GM18511 (cell line): Measurements from ENCODE around the gene ACAP2.
"Not testable (repeated sequence)": the region's sequence is repeated elsewhere in the genome, so short reads cannot be mapped to it uniquely, and the experiment has no call there.

ENCODE experiments used
- ATAC-seq: cut with Tn5 transposase; IDR thresholded peaks from one replicate; pipeline ENCODE4 v1.9.1; 2021; ENCODE audit warnings: mild to moderate bottlenecking, moderate library complexity; ENCODE audit not compliant: unreplicated experiment

The ACAP2 gene

GRCh38 chr3:195249057-195249770, 193.6 kb downstream of the ACAP2 start:
- ATAC-seq: no peak

- no peak for ATAC-seq
Measured at GRCh38 chr3:195248281-195248680, 194.5 kb downstream of the ACAP2 start.

- ATAC-seq: no peak
Measured at GRCh38 chr3:195247863-195248189, 195.0 kb downstream of the ACAP2 start.

- no peak for ATAC-seq
Measured at GRCh38 chr3:195247086-195247862, 195.5 kb downstream of the ACAP2 start.

- no peak for ATAC-seq
Measured at GRCh38 chr3:195246581-195246995, 196.2 kb downstream of the ACAP2 start.

GRCh38 chr3:195245531-195245951, 197.3 kb downstream of the ACAP2 start:
- ATAC-seq: no peak

GRCh38 chr3:195241592-195242355, 201.0 kb downstream of the ACAP2 start:
- ATAC-seq: no peak

GRCh38 chr3:195240939-195241338, 201.9 kb downstream of the ACAP2 start:
- ATAC-seq: no peak

- ATAC-seq: no peak
Measured at GRCh38 chr3:195240171-195240701, 202.6 kb downstream of the ACAP2 start.

- ATAC-seq: no peak
Measured at GRCh38 chr3:195239121-195239520, 203.7 kb downstream of the ACAP2 start.

GRCh38 chr3:195238586-195239118, 204.2 kb downstream of the ACAP2 start:
- ATAC-seq: no peak

GRCh38 chr3:195238081-195238571, 204.7 kb downstream of the ACAP2 start:
- ATAC-seq: no peak

GRCh38 chr3:195236801-195237570, 205.8 kb downstream of the ACAP2 start:
- ATAC-seq: no peak

GRCh38 chr3:195236076-195236798, 206.6 kb downstream of the ACAP2 start:
- ATAC-seq: no peak

GRCh38 chr3:195230244-195230643, 212.6 kb downstream of the ACAP2 start:
- no peak for ATAC-seq

- not testable (repeated sequence) for ATAC-seq
Measured at GRCh38 chr3:195228886-195229285, 213.9 kb downstream of the ACAP2 start.

- ATAC-seq: no peak
Measured at GRCh38 chr3:195227871-195228270, 214.9 kb downstream of the ACAP2 start.

- no peak for ATAC-seq
Measured at GRCh38 chr3:195226900-195227447, 215.8 kb downstream of the ACAP2 start.

GRCh38 chr3:195226445-195226844, 216.4 kb downstream of the ACAP2 start:
- no peak for ATAC-seq
